Stimulated activated CD8-positive, alpha-beta memory T cell treated with anti-CD3 and anti-CD28 coated beads, Interleukin-2, amount 100 ng/mL, for 1 hour (primary cell): ENCODE data around the gene ZNF536.
"Not testable (repeated sequence)": the region's sequence is repeated elsewhere in the genome, so short reads cannot be mapped to it uniquely, and the experiment has no call there.

Experiments used
- DNase-seq, 2 donors: peaks; one replicate each; pipeline ENCODE4 v3.0.0-alpha.2; 2020; ENCODE audit warnings: low read depth in 2 of 2

The ZNF536 gene

GRCh38 chr19:30388327-30388726, 16.1 kb downstream of the ZNF536 start:
- DNase-seq = no peak

DNA sequence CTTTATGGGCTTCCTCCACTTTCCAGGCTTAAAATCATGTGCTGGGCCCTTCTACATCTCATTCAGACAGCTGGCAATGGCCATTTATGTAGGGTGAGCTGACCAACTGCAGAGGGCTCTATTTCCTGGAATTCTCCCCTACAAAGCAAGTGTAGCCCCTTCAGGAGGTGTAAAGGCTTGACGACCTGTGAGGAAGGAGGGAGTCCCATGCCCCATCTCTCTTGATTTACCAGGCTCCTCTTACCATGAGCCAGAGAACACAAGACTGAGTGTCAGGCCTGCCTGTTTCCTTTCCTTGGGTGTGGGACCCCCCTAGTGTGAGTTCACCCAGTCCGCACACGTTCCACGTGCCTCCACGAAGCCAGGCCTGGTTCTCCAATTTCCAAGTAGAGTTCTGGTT, 16.6 kb downstream of the ZNF536 start:
- DNase-seq = no peak

GRCh38 chr19:30390356-30390988, 18.3 kb downstream of the ZNF536 start:
- DNase-seq = no peak

DNA sequence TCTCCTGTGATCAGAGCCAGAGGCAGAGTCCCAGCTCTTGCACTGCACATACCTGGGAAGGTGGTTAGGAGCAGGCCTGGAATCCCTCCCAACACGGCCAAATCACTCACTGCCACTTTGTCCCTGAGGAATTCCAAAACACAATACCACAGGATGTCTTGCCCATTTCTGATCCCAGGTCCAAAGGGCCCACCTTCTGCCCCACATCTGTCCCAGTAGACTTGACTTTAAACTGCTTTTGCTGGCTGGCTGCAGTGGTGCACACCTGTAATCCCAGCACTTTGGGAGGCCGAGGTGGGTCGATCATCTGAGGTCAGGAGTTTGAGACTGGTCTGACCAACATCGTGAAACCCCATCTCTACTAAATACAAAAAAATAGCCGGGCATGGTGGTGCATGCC, 18.9 kb downstream of the ZNF536 start:
- no peak for DNase-seq

DNA sequence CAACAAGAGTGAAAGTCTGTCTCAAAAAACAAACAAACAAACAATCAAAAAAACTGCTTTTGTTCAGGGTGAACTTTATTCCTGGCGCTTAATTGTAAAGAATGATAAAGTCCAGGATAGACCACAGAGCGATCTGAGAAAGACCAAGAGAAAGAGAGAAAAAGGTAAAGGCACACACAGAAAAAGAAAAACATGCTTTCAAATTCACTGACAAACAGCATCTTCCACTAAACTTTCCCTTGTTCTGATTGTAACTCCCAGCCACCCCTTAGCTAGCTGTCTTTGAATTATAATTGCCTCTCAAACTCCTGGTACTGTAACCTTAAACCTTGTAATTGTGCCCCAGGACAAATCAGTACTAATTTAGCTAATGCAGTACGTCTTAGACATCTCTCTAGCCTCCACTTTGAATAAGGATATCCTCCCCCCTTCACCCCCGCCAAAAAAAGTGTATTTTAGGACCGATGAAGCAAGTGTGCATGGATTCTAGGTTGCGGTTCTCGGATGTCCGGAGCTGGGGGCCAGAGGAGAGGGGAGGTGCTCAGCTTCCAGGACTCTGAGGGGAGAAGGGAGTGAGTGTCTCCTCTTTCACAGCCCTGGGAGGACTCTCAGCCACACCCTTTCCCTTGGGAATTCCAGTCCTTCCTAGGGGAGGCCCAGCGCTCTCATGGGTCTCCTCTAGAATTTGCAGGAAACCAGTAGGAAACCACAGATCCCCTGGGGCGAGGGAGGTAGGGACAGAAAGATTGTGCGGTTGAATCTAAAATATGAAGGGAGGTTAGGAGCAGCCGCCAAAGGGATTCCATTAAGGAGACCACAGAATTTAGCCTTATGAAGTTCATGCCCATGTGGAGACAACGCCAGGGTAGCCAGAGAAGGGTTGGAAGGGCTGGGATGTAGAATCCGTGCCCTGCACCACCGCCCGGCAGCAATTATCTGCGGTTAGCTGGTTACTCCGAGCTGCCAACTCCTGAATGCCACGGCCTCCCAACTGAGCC, 19.7 kb downstream of the ZNF536 start:
- DNase-seq = no peak

GRCh38 chr19:30393046-30393445, 20.9 kb downstream of the ZNF536 start:
- DNase-seq = no peak

DNA sequence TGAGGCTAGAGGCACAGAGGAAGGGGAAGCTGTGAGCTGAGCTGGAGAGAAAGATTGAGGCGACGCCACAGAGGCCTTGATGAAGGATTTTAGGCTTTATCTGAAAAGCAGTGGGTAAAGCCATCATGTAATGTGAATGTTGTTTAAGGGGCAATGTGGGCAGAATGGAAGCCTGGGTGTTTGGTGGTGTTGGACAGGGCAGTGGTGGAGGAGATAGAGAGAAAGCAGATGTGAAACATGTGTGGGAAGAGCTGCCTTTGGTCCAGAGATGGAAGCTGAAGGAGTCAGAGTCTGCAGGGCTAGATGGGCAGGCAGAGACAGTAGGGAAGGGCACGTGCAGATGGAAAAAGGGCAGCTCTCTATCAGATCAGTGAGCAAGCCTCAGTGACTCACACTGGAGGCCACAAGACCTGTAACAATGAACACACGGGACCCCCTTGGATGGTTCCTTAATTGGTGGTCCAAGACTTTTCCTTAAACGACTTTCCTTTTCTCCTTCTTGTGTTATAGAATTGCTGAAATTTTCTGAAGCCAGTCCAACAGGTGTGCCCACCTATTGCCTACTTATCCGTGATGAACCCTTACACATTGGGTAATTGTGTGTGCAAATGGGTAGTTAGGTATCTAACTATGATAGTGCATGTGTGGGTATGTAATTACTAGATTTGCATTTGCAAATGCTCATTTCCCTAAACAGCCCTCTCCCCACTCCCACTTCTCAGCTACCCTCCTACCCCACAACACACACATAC, 21.7 kb downstream of the ZNF536 start:
- no peak for DNase-seq

- DNase-seq = no peak
These were observed 22.4 kb downstream of the ZNF536 start for GRCh38 chr19:30394481-30395151.

DNA sequence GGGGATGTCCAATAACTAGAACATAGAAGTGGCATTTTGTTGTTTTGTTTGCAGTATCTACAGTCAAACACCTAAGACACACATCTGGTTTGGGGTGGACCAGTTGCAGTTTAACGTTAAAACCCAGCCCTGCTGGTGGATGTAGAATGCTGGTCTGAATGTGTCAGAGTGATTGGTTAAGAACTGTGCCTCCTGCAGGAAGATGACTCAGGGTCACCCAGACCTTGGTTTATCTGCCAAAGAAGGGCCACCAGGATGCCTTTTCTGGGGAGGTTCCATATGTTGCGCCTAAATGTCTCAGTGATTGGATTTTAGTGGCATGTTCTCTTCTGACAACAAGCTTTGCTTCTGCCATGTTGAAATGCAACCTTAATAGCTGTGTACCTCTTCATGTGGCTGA, 23.1 kb downstream of the ZNF536 start:
- no peak for DNase-seq

GRCh38 chr19:30398539-30398938, 26.4 kb downstream of the ZNF536 start:
- not testable (repeated sequence) for DNase-seq

DNA sequence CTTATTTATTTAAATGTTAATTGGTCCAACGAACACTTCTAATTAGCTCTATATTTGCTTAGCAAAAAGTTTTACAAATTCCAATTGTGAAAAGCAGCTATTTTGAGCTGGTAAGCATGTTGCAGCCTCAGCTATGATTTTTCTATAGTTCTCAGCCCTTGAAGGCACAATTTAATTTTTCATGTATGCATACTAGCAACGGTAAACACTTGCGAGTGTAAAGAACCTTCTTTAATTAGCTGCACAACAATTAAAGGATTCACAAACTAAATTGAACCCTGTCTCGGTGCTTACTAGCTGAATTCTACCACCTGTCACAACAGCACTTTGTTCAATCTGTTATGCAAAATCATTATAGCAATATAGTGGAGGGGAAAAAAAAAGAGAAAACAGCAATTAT, 29.8 kb downstream of the ZNF536 start:
- no peak for DNase-seq

GRCh38 chr19:30402436-30403202, 30.4 kb downstream of the ZNF536 start:
- DNase-seq = no peak

GRCh38 chr19:30403203-30403985, 31.2 kb downstream of the ZNF536 start:
- no peak for DNase-seq

DNA sequence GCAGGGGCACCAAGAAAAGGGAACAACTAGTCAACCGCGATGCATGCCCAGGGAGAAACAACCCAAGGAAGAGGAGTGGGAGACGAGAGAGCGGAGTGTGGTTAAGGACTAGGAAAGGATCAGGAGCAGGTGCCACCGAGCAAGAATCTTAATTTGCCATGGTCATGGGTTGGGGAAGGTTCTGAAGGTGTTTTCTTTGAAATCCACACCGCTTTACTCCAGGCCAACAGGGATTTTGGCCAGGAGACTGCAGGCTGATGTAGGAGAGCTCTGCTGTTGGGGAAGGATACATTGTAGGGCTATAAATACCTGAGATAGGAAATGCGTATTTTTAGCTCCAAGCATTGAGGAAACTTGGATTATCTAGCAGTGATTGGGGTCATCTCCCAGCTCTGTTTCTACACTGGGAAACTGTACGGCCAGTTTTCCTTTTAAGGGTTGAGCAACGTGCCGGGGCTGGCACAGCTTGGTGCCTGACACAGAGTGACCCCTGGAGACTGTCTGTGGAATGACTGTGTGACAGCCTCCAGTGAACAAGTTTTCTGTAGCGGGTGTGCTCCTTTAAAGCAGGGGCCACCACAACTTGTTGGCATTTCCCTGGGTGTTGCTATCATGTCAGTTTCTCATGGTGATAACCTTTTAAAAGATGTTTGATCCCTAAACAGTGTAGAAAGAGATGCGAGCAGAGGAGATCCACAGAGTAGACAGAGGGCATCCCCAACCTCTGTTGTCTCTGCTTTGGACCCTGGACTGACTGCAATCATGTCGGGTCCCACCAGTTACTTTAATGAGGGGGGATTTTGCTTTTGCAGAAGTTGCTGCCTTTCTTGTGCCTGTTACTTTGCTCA, 34.3 kb downstream of the ZNF536 start:
- DNase-seq = no peak

GRCh38 chr19:30407068-30407709, 35.0 kb downstream of the ZNF536 start:
- DNase-seq = no peak

DNA sequence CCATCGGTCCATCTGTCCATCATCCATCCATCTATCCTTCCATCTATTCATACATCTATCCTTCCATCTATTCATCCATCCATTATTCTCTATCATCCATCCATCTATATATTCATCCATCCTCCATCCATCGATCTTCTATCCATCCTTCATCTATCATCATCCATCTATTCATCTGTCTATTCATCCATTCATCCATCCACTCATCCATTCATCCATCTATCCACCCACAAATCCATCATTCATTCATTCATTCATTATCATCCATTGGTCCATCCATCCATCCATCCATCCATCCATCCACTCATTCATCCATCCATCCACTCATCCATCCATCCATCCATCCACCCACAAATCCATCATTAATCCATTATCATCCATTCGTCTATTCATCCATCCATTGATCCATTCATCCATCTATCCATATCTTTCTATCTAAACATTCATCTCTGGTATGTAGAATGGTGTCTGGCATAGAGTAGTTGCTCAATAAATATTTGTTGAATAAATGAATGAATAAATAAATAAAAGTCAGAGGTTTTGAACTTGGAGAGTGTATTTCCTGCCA, 36.6 kb downstream of the ZNF536 start:
- no peak for DNase-seq

DNA sequence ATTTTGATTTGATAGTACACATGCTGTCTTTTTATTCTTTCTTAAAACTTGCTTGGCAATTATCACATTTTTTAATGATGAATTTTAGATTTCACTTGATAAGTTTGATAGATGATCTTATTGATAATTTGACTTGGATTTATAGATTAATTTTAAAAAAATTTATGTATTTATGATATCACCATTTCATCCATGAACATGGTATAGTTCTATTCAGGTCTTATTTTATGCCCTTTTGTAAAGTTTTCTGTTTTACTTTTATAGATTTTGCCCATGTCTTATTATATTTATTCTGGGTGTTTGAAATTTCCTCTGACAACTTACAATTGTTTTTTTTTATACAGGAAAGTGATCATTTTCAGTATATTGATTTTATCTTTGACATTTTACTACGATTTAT, 39.5 kb downstream of the ZNF536 start:
- DNase-seq = no peak

DNA sequence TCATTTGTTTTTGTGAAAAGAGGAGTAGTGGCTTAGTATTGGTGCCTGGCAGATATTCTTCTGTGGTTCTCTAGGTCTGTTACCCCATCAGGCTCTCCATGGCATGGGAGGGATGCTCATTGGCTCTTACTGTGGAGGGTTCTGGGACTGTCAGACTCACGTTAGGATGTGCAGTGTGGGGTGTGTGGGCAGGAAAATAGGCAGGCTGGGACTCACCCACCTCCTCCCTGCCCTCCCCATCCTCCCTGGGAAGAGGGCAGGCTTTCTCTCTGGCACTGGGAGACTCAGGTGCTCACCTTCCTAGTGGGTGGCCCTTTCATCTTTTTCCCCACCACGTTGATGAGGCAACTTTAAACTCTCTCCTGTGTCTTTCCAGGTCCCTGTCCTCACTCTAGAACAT, 44.2 kb downstream of the ZNF536 start:
- no peak for DNase-seq
